HEK293 (cell line): ENCODE results near the gene PSMB1.
"Not testable (repeated sequence)": the region's sequence is repeated elsewhere in the genome, so short reads cannot be mapped to it uniquely, and the experiment has no call there.

Experiments used
- MYNN ChIP-seq: fragments of 450-650 bp; formaldehyde crosslinking; IDR thresholded peaks from 2 replicates; pipeline ENCODE4 v1.5.1; 2016; ENCODE audit warnings: missing biosample characterization, missing genetic modification characterization, borderline replicate concordance
- REST ChIP-seq: fragments of 450-650 bp; formaldehyde crosslinking; IDR thresholded peaks from 2 replicates; pipeline ENCODE4 v1.5.1; 2016; ENCODE audit warnings: missing biosample characterization, missing genetic modification characterization
- ZNF274 ChIP-seq, 2 experiments: fragments of 200-500 bp in 1 of 2; fragments of 450-650 bp in 1 of 2; sonication (Bioruptor generic) in 1 of 2; formaldehyde crosslinking in 1 of 2; IDR thresholded peaks; 2 replicates each; pipeline versions ENCODE4 v1.5.1 to v1.6.1; 2014 to 2016; ENCODE audit warnings: borderline replicate concordance in 1 of 2, inconsistent platforms in 1 of 2, low read length in 1 of 2, missing biosample characterization in 1 of 2, missing genetic modification characterization in 1 of 2
- ZNF513 ChIP-seq: fragments of 450-650 bp; IDR thresholded peaks from 2 replicates; pipeline ENCODE4 v1.5.1; 2018; ENCODE audit warnings: missing biosample characterization, missing genetic modification characterization
- ZNF560 ChIP-seq: fragments of 450-650 bp; formaldehyde crosslinking; IDR thresholded peaks from 2 replicates; pipeline ENCODE4 v1.5.1; 2017; ENCODE audit warnings: missing biosample characterization, missing genetic modification characterization, borderline replicate concordance
- ZNF561 ChIP-seq: fragments of 450-650 bp; IDR thresholded peaks from 2 replicates; pipeline ENCODE4 v1.5.1; 2018; ENCODE audit warnings: missing biosample characterization, missing genetic modification characterization, borderline replicate concordance
- TF ChIP-seq, protein P1 (sequence below): fragments of 450-650 bp; formaldehyde crosslinking; IDR thresholded peaks from 2 replicates; pipeline ENCODE4 v1.5.1; 2016; ENCODE audit warnings: missing biosample characterization, missing genetic modification characterization

GRCh38 chr6:170502733-170503413 is 50.2 kb downstream of the PSMB1 start:
- TF ChIP-seq, protein P1, sequence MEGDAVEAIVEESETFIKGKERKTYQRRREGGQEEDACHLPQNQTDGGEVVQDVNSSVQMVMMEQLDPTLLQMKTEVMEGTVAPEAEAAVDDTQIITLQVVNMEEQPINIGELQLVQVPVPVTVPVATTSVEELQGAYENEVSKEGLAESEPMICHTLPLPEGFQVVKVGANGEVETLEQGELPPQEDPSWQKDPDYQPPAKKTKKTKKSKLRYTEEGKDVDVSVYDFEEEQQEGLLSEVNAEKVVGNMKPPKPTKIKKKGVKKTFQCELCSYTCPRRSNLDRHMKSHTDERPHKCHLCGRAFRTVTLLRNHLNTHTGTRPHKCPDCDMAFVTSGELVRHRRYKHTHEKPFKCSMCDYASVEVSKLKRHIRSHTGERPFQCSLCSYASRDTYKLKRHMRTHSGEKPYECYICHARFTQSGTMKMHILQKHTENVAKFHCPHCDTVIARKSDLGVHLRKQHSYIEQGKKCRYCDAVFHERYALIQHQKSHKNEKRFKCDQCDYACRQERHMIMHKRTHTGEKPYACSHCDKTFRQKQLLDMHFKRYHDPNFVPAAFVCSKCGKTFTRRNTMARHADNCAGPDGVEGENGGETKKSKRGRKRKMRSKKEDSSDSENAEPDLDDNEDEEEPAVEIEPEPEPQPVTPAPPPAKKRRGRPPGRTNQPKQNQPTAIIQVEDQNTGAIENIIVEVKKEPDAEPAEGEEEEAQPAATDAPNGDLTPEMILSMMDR = not testable (repeated sequence)
- not testable (repeated sequence) for TF ChIP-seq ZNF274 (IDR thresholded peaks at IDR 0.05; ENCODE audit: low read length); ZNF274 (tag by site-specific recombination; IDR thresholded peaks at IDR 0.05; ENCODE audit: borderline replicate concordance); ZNF513 (tag by site-specific recombination); ZNF560; MYNN (tag by site-specific recombination); ZNF561 (tag by site-specific recombination); REST (tag by site-specific recombination)
